Hepatocyte (in vitro differentiated cells): ENCODE measurements around the gene CETP. TPM values are rescaled to one million over a fixed set of nuclear protein-coding genes. Genes with fewer than 3 reads are reported as not detected.

Source experiments
- DNase-seq: peaks from one replicate; pipeline ENCODE4 v3.0.0-alpha.2; 2016; ENCODE audit warnings: low spot score
- H2AFZ ChIP-seq: fragments of 200-600 bp; sonication (generic); 2 replicates; pipeline ENCODE4 v1.6.0; 2016; ENCODE audit warnings: antibody characterized with exemption, mild to moderate bottlenecking
- H3K27ac ChIP-seq: fragments of 200-600 bp; sonication (generic); 2 replicates; pipeline ENCODE4 v1.5.1; 2016; ENCODE audit warnings: mild to moderate bottlenecking
- H3K27me3 ChIP-seq: fragments of 200-600 bp; sonication (generic); 2 replicates; pipeline ENCODE4 v1.6.1; 2016
- H3K36me3 ChIP-seq: fragments of 200-600 bp; sonication (generic); replicated peaks from 2 replicates; pipeline ENCODE4 v1.5.1; 2016; ENCODE audit warnings: low read depth; ENCODE audit not compliant: insufficient read depth
- H3K4me1 ChIP-seq: fragments of 200-600 bp; sonication (generic); 2 replicates; pipeline ENCODE4 v1.5.1; 2016; ENCODE audit warnings: mild to moderate bottlenecking, moderate library complexity; ENCODE audit not compliant: insufficient read depth
- H3K4me2 ChIP-seq: fragments of 200-600 bp; sonication (generic); 2 replicates; pipeline ENCODE4 v1.6.0; 2016
- H3K4me3 ChIP-seq: fragments of 200-600 bp; sonication (generic); 2 replicates; pipeline ENCODE4 v1.5.1; 2016; ENCODE audit warnings: mild to moderate bottlenecking
- H3K79me2 ChIP-seq: fragments of 200-600 bp; sonication (generic); 2 replicates; pipeline ENCODE4 v1.6.0; 2017; ENCODE audit warnings: mild to moderate bottlenecking
- H3K9me2 ChIP-seq: fragments of 200-600 bp; sonication (generic); replicated peaks from 2 replicates; pipeline ENCODE4 v1.6.0; 2017; ENCODE audit warnings: mild to moderate bottlenecking; ENCODE audit not compliant: insufficient read depth
- H3K9me3 ChIP-seq: fragments of 200-600 bp; sonication (generic); 2 replicates; pipeline ENCODE4 v1.5.1; 2016; ENCODE audit warnings: low read depth, mild to moderate bottlenecking
- H4K20me1 ChIP-seq: fragments of 200-600 bp; sonication (generic); 2 replicates; pipeline ENCODE4 v1.6.0; 2016; ENCODE audit warnings: mild to moderate bottlenecking; ENCODE audit not compliant: insufficient read depth, poor library complexity, severe bottlenecking
- CTCF ChIP-seq: fragments of 200-600 bp; sonication (generic); IDR thresholded peaks from 2 replicates; pipeline ENCODE4 v1.5.1; 2016; ENCODE audit warnings: antibody characterized with exemption, mild to moderate bottlenecking; ENCODE audit not compliant: poor library complexity
- EZH2 ChIP-seq: fragments of 200-600 bp; sonication (generic); IDR thresholded peaks from 2 replicates; pipeline ENCODE4 v1.6.1; 2016; ENCODE audit warnings: antibody characterized with exemption, mild to moderate bottlenecking, borderline replicate concordance
- EZH2phosphoT487 ChIP-seq: fragments of 200-600 bp; sonication (generic); IDR thresholded peaks from one replicate; pipeline ENCODE4 v1.6.1; 2018; ENCODE audit warnings: antibody characterized with exemption, mild to moderate bottlenecking, low read depth, moderate library complexity; ENCODE audit not compliant: unreplicated experiment, severe bottlenecking
- WGBS: methylation state at CpG from one replicate; pipeline ENCODE4 v1.1.6; 2016; ENCODE audit warnings: low lambda C conversion rate; ENCODE audit errors: missing lambda C conversion rate; 5-methylcytosine and 5-hydroxymethylcytosine counted together
- polyA plus RNA-seq: library from polyadenylated mRNA; unstranded; fragments of >200 nt; fragmentation: Nextera tagmentation; extraction: Ambion mirVana; gene quantifications from 2 replicates; pipeline ENCODE4 v1.2.1, GENCODE V29; 2016
- total RNA-seq: library from RNA; depleted of rRNA; stranded (reverse); fragments of >200 nt; gene quantifications from 2 replicates; pipeline ENCODE4 v1.2.3, GENCODE V29; 2014

The CETP gene
- total and polyA plus RNA-seq, 2 experiments from 2014 or later, result not detected

GRCh38 chr16:56997931-56998330 is 36.2 kb downstream of the CETP start:
- Histone ChIP-seq H3K4me1 (no peaks in the 10 kb centered on the region), H2AFZ (no peak overlapping the region), H3K4me2 (no peak overlapping the region), H3K27ac (no peak overlapping the region), H3K79me2 (no peaks in the 10 kb centered on the region), H3K36me3 (no peaks in the 10 kb centered on the region), H3K4me3 (no peak overlapping the region), H3K9me2 (no peaks in the 10 kb centered on the region), H3K9me3 (no peaks in the 10 kb centered on the region), H3K27me3 (no peaks in the 10 kb centered on the region), H4K20me1 (no peaks in the 10 kb centered on the region)
- DNase-seq, result no peak
- 87% methylated on average over 3 of the region's 3 CpGs for WGBS
- no peak for TF ChIP-seq EZH2phosphoT487
- no peak for TF ChIP-seq CTCF
- TF ChIP-seq EZH2, result no peak

GRCh38 chr16:56998352-56998751 is 36.6 kb downstream of the CETP start:
- no peak for DNase-seq
- WGBS, result 88% methylated on average over 3 of the region's 3 CpGs
- H3K4me1 ChIP-seq, result no peaks in the 10 kb centered on the region
- H3K36me3 ChIP-seq, result no peaks in the 10 kb centered on the region
- no peak overlapping the region for H2AFZ ChIP-seq
- no peak overlapping the region for H3K27ac ChIP-seq
- no peaks in the 10 kb centered on the region for H4K20me1 ChIP-seq
- no peak for TF ChIP-seq EZH2phosphoT487
- no peak for TF ChIP-seq CTCF
- no peak for TF ChIP-seq EZH2
- H3K9me2 ChIP-seq, result no peaks in the 10 kb centered on the region
- H3K79me2 ChIP-seq, result no peaks in the 10 kb centered on the region
- H3K27me3 ChIP-seq, result no peaks in the 10 kb centered on the region
- no peak overlapping the region for H3K4me2 ChIP-seq
- H3K4me3 ChIP-seq, result no peak overlapping the region
- no peaks in the 10 kb centered on the region for H3K9me3 ChIP-seq

GRCh38 chr16:56998861-56999260 is 37.1 kb downstream of the CETP start:
- no peaks in the 10 kb centered on the region for H3K27me3 ChIP-seq
- no peaks in the 10 kb centered on the region for H4K20me1 ChIP-seq
- H3K4me3 ChIP-seq, result no peak overlapping the region
- no peak overlapping the region for H2AFZ ChIP-seq
- no peaks in the 10 kb centered on the region for H3K9me3 ChIP-seq
- H3K9me2 ChIP-seq, result no peaks in the 10 kb centered on the region
- TF ChIP-seq EZH2, result no peak
- TF ChIP-seq CTCF, result no peak
- TF ChIP-seq EZH2phosphoT487, result no peak
- no peak overlapping the region for H3K27ac ChIP-seq
- no peaks in the 10 kb centered on the region for H3K36me3 ChIP-seq
- H3K4me1 ChIP-seq, result no peaks in the 10 kb centered on the region
- WGBS, result 94% methylated on average over 6 of the region's 6 CpGs
- no peak for DNase-seq
- no peak overlapping the region for H3K4me2 ChIP-seq
- H3K79me2 ChIP-seq, result no peaks in the 10 kb centered on the region
